OCI-LY7 (cell line): ENCODE measurements around the gene AKAP8L. TPM values are rescaled to one million over a fixed set of nuclear protein-coding genes. Genes with fewer than 3 reads are reported as not detected.

Experiments used
- Bru-seq: library from RNA; stranded (reverse); fragments of 400-500 nt; gene quantifications from one replicate; lab custom pipeline; 2021; lab: Mats Ljungman, UMichigan
- BruChase-seq, 2 experiments: library from RNA; stranded (reverse); fragments of 400-500 nt; gene quantifications; one replicate each; lab custom pipeline; 2021; lab: Mats Ljungman, UMichigan
- BruUV-seq: library from RNA; stranded (reverse); fragments of 400-500 nt; replicated peaks from 2 replicates; lab custom pipeline; 2021; lab: Mats Ljungman, UMichigan
- CTCF ChIA-PET: fragments of 300-600 bp; sonication (Branson Sonifier 250); formaldehyde crosslinking; loops from one replicate; lab custom pipeline; 2022; ENCODE audit warnings: antibody characterized with exemption; ENCODE audit not compliant: unreplicated experiment; lab: Charles Lee
- POLR2A ChIA-PET: fragments of 300-600 bp; sonication (Branson Sonifier 250); formaldehyde crosslinking; loops from one replicate; lab custom pipeline; 2022; ENCODE audit warnings: antibody characterized with exemption; lab: Charles Lee
- DNase-seq: peaks from one replicate; pipeline ENCODE4 v3.0.0-alpha.2; 2015; ENCODE audit warnings: low spot score
- H2AFZ ChIP-seq: fragments of 200-600 bp; sonication (generic), shearing (Covaris generic); 2 replicates; pipeline ENCODE4 v1.6.1; 2014; ENCODE audit warnings: mild to moderate bottlenecking, antibody characterized with exemption, low read length, moderate library complexity
- H3K27ac ChIP-seq: fragments of 200-600 bp; sonication (generic); 2 replicates; pipeline ENCODE4 v1.5.1; 2014; ENCODE audit warnings: mixed run types, low read depth, mild to moderate bottlenecking, moderate library complexity, low read length, inconsistent platforms; ENCODE audit not compliant: poor library complexity, severe bottlenecking
- H3K36me3 ChIP-seq: fragments of 200-600 bp; sonication (generic); 2 replicates; pipeline ENCODE4 v1.6.1; 2014; ENCODE audit warnings: mild to moderate bottlenecking, antibody characterized with exemption, low read length, moderate library complexity, mixed read lengths; ENCODE audit not compliant: insufficient read depth
- H3K4me1 ChIP-seq: fragments of 200-600 bp; sonication (generic); 2 replicates; pipeline ENCODE4 v1.5.1; 2014; ENCODE audit warnings: mild to moderate bottlenecking, low read length; ENCODE audit not compliant: insufficient read depth, poor library complexity, severe bottlenecking
- H3K4me2 ChIP-seq: fragments of 200-600 bp; sonication (generic); 2 replicates; pipeline ENCODE4 v1.6.1; 2014; ENCODE audit warnings: mild to moderate bottlenecking, low read length
- H3K4me3 ChIP-seq: fragments of 200-600 bp; sonication (generic); 2 replicates; pipeline ENCODE4 v1.5.1; 2014; ENCODE audit warnings: mild to moderate bottlenecking, low read depth, low read length; ENCODE audit not compliant: poor library complexity, severe bottlenecking
- H3K79me2 ChIP-seq: fragments of 200-600 bp; sonication (generic); 2 replicates; pipeline ENCODE4 v1.6.1; 2016; ENCODE audit warnings: low read depth, mild to moderate bottlenecking, low read length, moderate library complexity, mixed read lengths; ENCODE audit not compliant: insufficient read depth
- H3K9me2 ChIP-seq: fragments of 200-600 bp; sonication (generic); 2 replicates; pipeline ENCODE4 v1.6.1; 2016; ENCODE audit warnings: mild to moderate bottlenecking, low read length, mixed read lengths; ENCODE audit not compliant: insufficient read depth
- H3K9me3 ChIP-seq: fragments of 200-600 bp; sonication (generic); 2 replicates; pipeline ENCODE4 v1.6.1; 2014; ENCODE audit warnings: mild to moderate bottlenecking, mixed run types, low read length, mixed read lengths
- H4K20me1 ChIP-seq: fragments of 200-600 bp; sonication (generic); 2 replicates; pipeline ENCODE4 v1.6.1; 2014; ENCODE audit warnings: mild to moderate bottlenecking, antibody characterized with exemption, low read length, moderate library complexity, mixed read lengths; ENCODE audit not compliant: insufficient read depth
- CTCF ChIP-seq: fragments of 200-600 bp; sonication (generic); conservative IDR thresholded peaks from 2 replicates; pipeline ENCODE4 v1.5.1; 2014; ENCODE audit warnings: mild to moderate bottlenecking, antibody characterized with exemption, low read length, moderate library complexity, mixed read lengths
- EZH2phosphoT487 ChIP-seq: fragments of 200-600 bp; sonication (generic); IDR thresholded peaks from 2 replicates; pipeline ENCODE4 v1.6.1; 2018; ENCODE audit warnings: low read depth, borderline replicate concordance, mild to moderate bottlenecking, mixed run types, antibody characterized with exemption, low read length, moderate library complexity, mixed read lengths
- intact Hi-C: fragments of 100-400 bp; cut with micrococcal nuclease; formaldehyde crosslinking; loops from one replicate; pipeline ENCODE4 v1.10.0; 2022; ENCODE audit not compliant: unreplicated experiment
- long read RNA-seq: library from polyadenylated mRNA; stranded (forward); transcript quantifications from one replicate; pipeline ENCODE4 v2.0.0, GENCODE V29; 2022
- total RNA-seq, 2 experiments: library from RNA; depleted of rRNA in 1 of 2; stranded (reverse); fragments of >200 nt in 1 of 2; shearing (Covaris generic) in 1 of 2; gene quantifications; 2 replicates each; pipeline ENCODE4 v1.2.3, GENCODE V29; 2014 to 2022

AKAP8L gene, protein sequence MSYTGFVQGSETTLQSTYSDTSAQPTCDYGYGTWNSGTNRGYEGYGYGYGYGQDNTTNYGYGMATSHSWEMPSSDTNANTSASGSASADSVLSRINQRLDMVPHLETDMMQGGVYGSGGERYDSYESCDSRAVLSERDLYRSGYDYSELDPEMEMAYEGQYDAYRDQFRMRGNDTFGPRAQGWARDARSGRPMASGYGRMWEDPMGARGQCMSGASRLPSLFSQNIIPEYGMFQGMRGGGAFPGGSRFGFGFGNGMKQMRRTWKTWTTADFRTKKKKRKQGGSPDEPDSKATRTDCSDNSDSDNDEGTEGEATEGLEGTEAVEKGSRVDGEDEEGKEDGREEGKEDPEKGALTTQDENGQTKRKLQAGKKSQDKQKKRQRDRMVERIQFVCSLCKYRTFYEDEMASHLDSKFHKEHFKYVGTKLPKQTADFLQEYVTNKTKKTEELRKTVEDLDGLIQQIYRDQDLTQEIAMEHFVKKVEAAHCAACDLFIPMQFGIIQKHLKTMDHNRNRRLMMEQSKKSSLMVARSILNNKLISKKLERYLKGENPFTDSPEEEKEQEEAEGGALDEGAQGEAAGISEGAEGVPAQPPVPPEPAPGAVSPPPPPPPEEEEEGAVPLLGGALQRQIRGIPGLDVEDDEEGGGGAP
- total RNA-seq (2014; rRNA removed; shearing (Covaris generic)): 119 and 122 TPM in 2 replicates
- 124 and 143 TPM in 2 replicates for total RNA-seq (2022)
- Bru-seq, nascent RNA: percentile 74 among the genes with signal in this experiment
- BruChase-seq, experiment 1, labeled RNA remaining after a 6-hour chase: percentile 80 among the genes with signal in this experiment
- percentile 77 among the genes with signal in this experiment for BruChase-seq, experiment 2, labeled RNA remaining after a 2-hour chase
- long read RNA-seq, transcript AKAP8L-201 (14 exons, 2,146 nt): major isoform, 95 of 197 reads
- long read RNA-seq, partial matches to known transcripts: 25 of 197 reads
- long read RNA-seq, other reads (novel, unspliced or antisense): 76 of 197 reads

DNA sequence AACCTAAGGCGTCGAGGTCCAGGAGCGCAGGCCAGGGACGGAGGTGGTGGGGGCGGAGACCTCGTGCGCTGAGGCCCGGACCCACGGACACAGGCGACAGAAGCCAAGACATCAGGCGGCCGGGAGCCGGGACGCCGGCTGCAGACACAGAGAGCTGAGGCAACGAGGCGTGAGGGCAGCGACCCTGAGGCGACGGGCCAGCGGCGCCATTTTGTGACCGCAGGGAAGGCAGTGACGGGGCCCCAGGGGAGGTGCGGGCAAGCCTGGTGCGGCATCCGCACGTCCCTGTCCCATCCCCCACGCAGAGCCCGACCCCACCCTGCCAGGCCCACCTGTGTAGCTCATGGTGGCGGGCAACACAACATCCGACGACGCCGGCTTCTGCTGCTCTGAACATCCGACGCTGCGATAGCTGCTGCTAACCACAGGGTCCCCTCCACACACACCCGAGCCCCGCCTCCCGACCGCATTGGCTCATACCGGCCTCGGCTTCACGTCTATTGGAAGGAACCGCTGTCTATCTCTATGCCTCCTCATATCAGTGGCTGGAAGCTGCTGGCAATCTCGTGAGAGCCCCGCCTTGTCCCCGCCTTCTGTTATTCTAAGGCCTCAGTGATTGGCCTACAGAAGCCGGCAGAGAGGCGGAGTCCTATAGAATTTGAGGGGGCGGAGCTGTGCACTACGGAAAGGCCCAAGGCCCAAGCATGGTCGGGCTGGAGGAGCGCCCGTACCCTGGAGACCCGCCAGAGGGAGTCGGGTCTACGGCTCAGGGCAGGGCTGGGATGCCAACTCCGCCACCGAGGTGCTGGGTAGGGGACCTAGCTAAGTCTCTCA, at the start of gene AKAP8L:
Gene AKAP8L (minus strand): TSS at position 410 of the 834 bp plus-strand sequence. CDS start 65 bp downstream, at position 345.
- peaks cover 45% of the 10 kb centered on the region for H3K79me2 ChIP-seq
- CTCF ChIA-PET: interaction anchor here (0.6 to 2.1 kb wide), 7 partner anchors 14 to 292 kb away, joined by 3 to 11 read pairs (median 5); no protein-coding TSS in a partner anchor
- intact Hi-C loops: loop anchor here (1.0 to 5.0 kb wide), 4 partner anchors 40 to 138 kb away; partner anchors contain the start of genes AKAP8, BRD4 and RASAL3
- peaks cover 13% of the 10 kb centered on the region; the same call in 1 of the 2 replicates for H4K20me1 ChIP-seq
- TF ChIP-seq CTCF (peak; percentile 82), EZH2phosphoT487 (no peak)
- H3K9me3 ChIP-seq: no peaks in the 10 kb centered on the region
- peak within 1 kb of the TSS; percentile 34; the same call in 1 of the 2 replicates for H2AFZ ChIP-seq
- peak within 1 kb of the TSS; percentile 78 for H3K4me2 ChIP-seq
- no TSS peak for BruUV-seq
- peak within 1 kb of the TSS; percentile 69 for H3K27ac ChIP-seq
- peaks cover 44% of the 10 kb centered on the region for H3K36me3 ChIP-seq
- DNase-seq: peak; percentile 100
- H3K4me3 ChIP-seq: peak within 1 kb of the TSS; percentile 84
- H3K9me2 ChIP-seq: no peaks in the 10 kb centered on the region
- POLR2A ChIA-PET: interaction anchor here (0.6 to 2.2 kb wide), 10 partner anchors 12 to 725 kb away, joined by 3 to 12 read pairs (median 4); partner anchors contain the start of gene AKAP8
- H3K4me1 ChIP-seq: peaks cover 22% of the 10 kb centered on the region

DNA sequence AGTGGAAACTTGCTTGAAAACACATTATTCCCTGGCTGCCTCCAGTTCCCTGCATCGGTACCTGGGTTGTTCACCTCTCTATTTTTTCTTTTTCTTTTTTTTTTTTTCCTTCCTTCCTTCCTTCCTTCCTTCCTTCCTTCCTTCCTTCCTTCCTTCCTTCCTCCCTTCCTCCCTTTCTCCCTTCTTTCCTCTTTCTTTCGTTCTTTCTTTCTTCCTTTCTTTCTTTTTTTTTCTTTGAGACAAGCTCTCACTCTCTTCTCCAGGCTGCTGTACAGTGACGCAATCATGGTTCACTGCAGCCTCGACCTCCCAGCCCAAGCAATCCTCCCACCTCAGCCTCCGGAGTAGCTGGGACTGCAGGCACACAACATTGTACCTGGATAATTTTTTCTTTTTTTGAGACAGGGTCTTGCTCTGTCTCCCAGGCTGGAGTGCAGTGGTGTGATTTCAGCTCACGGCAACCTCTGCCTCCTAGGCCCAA, 49.0 kb upstream of the AKAP8L start:
- intact Hi-C loops: loop anchor here (10.0 kb wide), 1 partner anchor 87 kb away; no protein-coding TSS in a partner anchor
- no peak overlapping the region for H3K4me3 ChIP-seq
- no TSS peak for BruUV-seq
- TF ChIP-seq CTCF (no peak), EZH2phosphoT487 (no peak)
- no peak overlapping the region for H3K4me2 ChIP-seq
- H3K9me2 ChIP-seq: no peaks in the 10 kb centered on the region
- ChIA-PET CTCF (interaction anchor here (0.6 kb wide), 1 partner anchor 150 kb away, joined by 4 read pairs; no protein-coding TSS in a partner anchor), POLR2A (interaction anchor here (0.6 to 0.7 kb wide), 3 partner anchors 13 to 173 kb away, joined by 3 to 4 read pairs (median 4); no protein-coding TSS in a partner anchor)
- peaks cover 8% of the 10 kb centered on the region; the same call in 1 of the 2 replicates for H3K79me2 ChIP-seq
- no peaks in the 10 kb centered on the region for H4K20me1 ChIP-seq
- no peaks in the 10 kb centered on the region for H3K36me3 ChIP-seq
- no peak overlapping the region for H3K27ac ChIP-seq
- no peak overlapping the region for H2AFZ ChIP-seq
- no peaks in the 10 kb centered on the region for H3K9me3 ChIP-seq
- H3K4me1 ChIP-seq: peaks cover 32% of the 10 kb centered on the region
- no peak for DNase-seq
